Measurements from ENCODE around the gene PDE2A.

The PDE2A gene

GRCh38 chr11:72637198-72637597 lies 37.0 kb downstream of the PDE2A start:
- FAIRE-seq (no peak), DNase-seq (ENCODE audit: low spot score) (no peak)

GRCh38 chr11:72636376-72636775 lies 37.8 kb downstream of the PDE2A start:
- DNase-seq (ENCODE audit: low spot score), result no peak
- no peak for FAIRE-seq

- no peak for FAIRE-seq
Measured at GRCh38 chr11:72635933-72636332, 38.3 kb downstream of the PDE2A start.

DNA sequence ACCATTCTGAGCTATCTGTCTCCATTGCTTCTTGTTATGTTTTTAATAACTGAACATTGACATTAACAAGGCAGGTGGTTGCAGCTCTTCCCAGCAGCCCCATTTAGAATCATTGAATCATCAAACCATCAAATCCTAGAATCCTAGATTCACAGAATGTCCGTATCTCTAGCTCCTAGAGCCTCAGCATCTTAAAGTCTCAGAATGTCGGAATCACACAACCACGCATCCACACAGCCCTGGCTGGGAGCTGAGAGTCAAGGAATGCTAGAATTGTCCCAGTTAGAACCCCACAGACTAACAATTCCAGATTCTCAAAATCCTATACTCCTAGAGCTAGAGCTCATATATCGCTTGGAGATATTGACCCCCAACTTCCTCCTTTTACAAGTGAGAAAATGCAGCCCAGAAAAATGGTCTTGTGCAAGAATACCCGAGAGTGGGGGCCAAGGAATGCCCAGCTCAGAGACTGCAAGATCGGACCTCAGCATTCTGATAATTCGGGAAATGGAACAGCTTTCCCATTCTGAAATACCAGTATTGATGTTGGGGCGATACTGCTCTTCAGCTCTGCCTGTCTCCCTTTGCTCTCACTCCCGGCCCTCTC lies 38.8 kb downstream of the PDE2A start:
- FAIRE-seq (no peak), DNase-seq (ENCODE audit: low spot score) (no peak)

More at GRCh38 chr11:72635933-72636332, 38.3 kb downstream of the PDE2A start:
- DNase-seq (ENCODE audit: low spot score), result no peak

DNA sequence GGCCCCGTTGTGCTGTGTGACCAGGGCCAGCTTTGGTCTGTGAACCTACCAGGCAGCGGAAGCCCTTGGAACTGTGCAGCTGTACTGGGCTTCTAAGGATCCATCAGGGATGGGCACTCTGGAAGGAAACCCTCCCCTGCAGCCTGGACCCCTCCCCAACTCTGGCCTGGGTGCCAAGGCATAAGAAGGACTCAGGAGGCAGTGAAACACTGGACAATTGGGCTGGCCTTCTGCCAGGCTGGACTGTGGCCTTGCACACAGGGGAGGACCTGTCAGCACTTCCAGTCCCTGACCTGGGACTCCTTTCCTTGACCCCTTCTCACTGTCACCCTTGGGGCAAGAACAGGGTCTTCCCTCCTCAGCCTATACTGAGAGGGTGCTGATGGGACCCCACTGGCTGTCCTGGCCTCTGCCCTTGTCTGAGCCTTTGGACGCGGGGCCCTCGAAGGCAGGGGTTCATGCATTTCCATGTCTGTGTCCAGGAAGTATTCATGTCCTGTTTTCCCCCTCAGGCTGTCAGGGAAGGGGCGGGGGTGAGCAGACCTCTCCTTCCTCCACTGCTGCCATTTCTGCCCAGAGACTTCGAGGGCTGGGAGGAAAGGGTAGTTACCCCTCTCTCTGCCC lies 39.6 kb downstream of the PDE2A start:
- no peak for DNase-seq (ENCODE audit: low spot score)
- no peak for FAIRE-seq

- no peak for DNase-seq (ENCODE audit: low spot score)
- FAIRE-seq, result no peak
Measured at GRCh38 chr11:72634016-72634415, 40.2 kb downstream of the PDE2A start.

DNA sequence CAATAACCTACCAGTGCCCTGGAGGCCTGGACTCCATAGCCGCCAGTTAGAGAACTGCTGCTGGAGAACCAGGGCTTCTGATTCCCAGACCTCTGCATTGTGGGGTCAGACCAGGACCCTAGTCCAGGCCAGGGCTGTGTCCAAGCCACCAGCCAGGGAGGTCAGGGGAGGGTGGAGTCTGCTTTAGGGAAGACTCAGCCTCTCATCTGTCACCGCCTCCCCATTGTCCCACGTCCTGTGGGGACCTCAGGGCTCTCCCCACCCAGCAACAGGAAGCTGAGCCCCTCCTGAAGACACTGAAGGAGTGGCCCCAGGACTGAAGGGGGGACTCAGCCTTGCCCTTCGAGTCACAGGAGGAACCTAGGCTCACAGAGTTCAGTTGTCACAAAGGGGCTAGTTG lies 41.2 kb downstream of the PDE2A start:
- no peak for FAIRE-seq

GRCh38 chr11:72631806-72632731 lies 42.2 kb downstream of the PDE2A start:
- DNase-seq (ENCODE audit: low spot score) (no peak), FAIRE-seq (no peak)

More for the DNA sequence above, 41.2 kb downstream of the PDE2A start:
- no peak for DNase-seq (ENCODE audit: low spot score)

GRCh38 chr11:72630104-72630852 lies 43.9 kb downstream of the PDE2A start:
- DNase-seq (ENCODE audit: low spot score) (no peak), FAIRE-seq (no peak)

DNA sequence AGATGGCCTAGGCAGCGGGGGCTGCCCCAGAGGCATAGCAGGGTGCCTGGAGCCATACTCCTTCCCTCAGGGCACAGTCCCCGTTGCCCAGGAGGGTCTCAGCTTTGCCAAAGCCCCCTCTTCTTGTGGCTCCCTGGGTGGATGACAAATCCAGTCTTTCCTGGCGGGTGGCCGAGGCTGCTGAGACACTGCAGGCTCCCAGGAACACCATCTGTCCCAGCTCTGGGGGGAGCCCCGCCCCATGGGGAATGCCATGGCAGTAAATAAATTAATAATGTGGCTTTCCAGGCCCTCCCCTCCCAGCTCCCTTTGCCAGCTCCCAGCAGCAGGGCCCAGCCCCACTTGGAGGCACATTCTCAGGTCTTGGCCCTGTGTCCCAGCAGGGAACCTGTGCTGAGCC lies 45.0 kb downstream of the PDE2A start:
- DNase-seq (ENCODE audit: low spot score), result no peak
- no peak for FAIRE-seq

GRCh38 chr11:72627594-72628281 lies 46.5 kb downstream of the PDE2A start:
- FAIRE-seq (no peak), DNase-seq (ENCODE audit: low spot score) (no peak)

DNA sequence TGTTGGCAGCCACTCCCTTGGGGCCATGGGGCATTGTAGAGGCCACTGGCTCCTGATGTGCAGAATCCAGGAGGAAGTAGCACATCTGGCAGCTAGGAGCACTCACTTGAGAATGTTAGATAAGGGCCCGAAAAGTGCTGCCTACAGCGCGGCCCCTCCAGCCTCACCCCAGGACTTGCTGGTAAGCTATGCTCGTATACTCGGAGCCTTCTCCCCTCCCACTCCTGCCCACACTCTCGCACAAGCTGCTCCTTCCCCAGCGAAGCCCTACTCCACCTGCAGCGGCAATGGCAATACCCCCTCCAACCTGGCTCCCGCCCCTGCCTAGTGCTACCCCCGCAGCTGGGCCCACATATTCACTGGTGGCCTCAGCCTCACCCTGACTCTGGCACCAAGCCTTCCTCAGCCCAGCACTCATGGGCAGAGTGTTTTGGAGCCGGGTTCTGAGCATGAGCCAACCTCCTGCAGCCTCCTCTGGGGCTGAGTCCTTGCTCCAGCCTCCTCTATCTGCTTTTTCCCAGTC lies 47.7 kb downstream of the PDE2A start:
- DNase-seq (ENCODE audit: low spot score), result no peak
- FAIRE-seq, result no peak

- FAIRE-seq, result no peak
- no peak for DNase-seq (ENCODE audit: low spot score)
Measured at GRCh38 chr11:72625691-72626413, 48.4 kb downstream of the PDE2A start.

DNA sequence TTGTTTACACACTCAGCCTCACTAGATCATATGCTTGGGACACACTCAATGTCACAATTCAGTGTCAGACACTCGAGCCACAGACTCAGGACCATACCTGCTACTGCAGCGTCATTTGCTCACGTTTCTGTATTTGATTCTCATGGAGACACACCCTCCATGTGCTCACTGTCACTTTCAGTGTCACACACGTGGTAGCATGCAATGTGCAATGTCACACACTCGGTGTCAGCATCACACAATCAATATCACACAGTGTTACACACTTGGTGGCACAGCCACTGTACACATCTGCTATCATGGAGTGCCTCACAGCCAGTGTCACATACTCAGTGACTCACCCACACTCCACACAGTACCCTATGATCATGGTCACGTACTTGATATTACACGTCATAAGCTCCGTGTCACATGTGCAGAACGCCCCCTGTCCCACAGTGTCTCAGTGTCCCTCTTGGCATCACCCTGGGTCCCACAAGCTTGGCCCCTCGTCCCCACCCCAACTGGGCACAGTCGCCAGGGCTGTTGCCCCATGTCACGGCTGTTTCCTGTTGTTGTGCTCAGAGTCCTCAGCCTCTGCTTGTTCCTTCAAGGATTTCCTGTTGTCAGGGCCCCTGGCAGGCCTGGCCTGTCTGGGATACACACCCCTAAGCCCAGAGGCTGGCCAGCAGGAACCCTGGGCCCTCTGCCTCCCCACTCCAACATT lies 49.6 kb downstream of the PDE2A start:
- FAIRE-seq, result peak; percentile 20
- no peak for DNase-seq (ENCODE audit: low spot score)

- DNase-seq (ENCODE audit: low spot score), result no peak
Measured at GRCh38 chr11:72623052-72623451, 51.2 kb downstream of the PDE2A start.

GRCh38 chr11:72621008-72621610 lies 53.1 kb downstream of the PDE2A start:
- no peak for DNase-seq (ENCODE audit: low spot score)
- FAIRE-seq, result no peak

More at GRCh38 chr11:72623052-72623451, 51.2 kb downstream of the PDE2A start:
- no peak for FAIRE-seq

DNA sequence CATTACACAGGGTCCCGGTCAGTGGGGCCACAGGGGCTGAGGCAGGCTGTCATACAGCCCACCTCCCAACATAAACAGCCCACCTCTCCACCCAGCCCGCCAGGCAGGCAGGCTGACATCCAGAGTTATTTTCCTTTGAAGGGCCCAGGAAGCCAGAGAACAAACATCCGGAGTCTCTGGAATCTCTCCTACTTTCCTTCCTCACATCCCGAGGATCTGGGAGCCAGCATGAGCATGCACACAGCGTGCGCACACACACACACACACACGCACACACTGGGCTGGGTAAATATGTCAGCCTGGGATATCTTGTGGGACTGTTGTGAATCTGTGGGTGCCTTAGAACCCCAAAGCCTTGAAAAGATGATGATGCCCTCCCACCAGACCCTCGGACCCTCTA lies 55.4 kb downstream of the PDE2A start:
- FAIRE-seq, result no peak
- DNase-seq (ENCODE audit: low spot score), result no peak

GRCh38 chr11:72617080-72617762 lies 57.0 kb downstream of the PDE2A start:
- no peak for FAIRE-seq
- no peak for DNase-seq (ENCODE audit: low spot score)

All from urothelium cell line (cell line).